Brain microvascular endothelial cell (primary cell): ENCODE results near the gene C11orf42.
A peak's percentile ranks its signal among the peaks of the same experiment; 100 is the strongest.

ENCODE experiments used
- DNase-seq: peaks from one replicate; pipeline ENCODE4 v3.0.0-alpha.2; 2020
- H3K27ac ChIP-seq: fragments of 250-450 bp; sonication (Bioruptor Pico); 2 replicates; pipeline ENCODE4 v1.5.1; 2020; ENCODE audit warnings: mild to moderate bottlenecking, moderate library complexity
- H3K27me3 ChIP-seq: fragments of 250-450 bp; sonication (Bioruptor Pico); replicated peaks from 2 replicates; pipeline ENCODE4 v1.5.1; 2020; ENCODE audit warnings: mild to moderate bottlenecking
- H3K36me3 ChIP-seq: fragments of 250-450 bp; sonication (Bioruptor Pico); replicated peaks from 2 replicates; pipeline ENCODE4 v1.5.1; 2020; ENCODE audit warnings: mild to moderate bottlenecking
- H3K4me3 ChIP-seq: 2 replicates; pipeline ENCODE4 v1.5.1; 2011; ENCODE audit warnings: low read depth, mild to moderate bottlenecking, control low read depth, low read length, moderate library complexity
- in situ Hi-C: cut with HindIII; loops from 2 replicates; pipeline ENCODE4 v1.10.0; 2017; ENCODE audit warnings: low sequenced_read_pairs, low pct_ligation_motif_present
- TF ChIP-seq, protein P1 (sequence below): IDR thresholded peaks from 2 replicates; pipeline ENCODE4 v1.5.1; 2011; ENCODE audit warnings: low read depth, mild to moderate bottlenecking, moderate library complexity, low read length, control low read depth, inconsistent platforms; ENCODE audit errors: missing control alignments

The C11orf42 gene

DNA sequence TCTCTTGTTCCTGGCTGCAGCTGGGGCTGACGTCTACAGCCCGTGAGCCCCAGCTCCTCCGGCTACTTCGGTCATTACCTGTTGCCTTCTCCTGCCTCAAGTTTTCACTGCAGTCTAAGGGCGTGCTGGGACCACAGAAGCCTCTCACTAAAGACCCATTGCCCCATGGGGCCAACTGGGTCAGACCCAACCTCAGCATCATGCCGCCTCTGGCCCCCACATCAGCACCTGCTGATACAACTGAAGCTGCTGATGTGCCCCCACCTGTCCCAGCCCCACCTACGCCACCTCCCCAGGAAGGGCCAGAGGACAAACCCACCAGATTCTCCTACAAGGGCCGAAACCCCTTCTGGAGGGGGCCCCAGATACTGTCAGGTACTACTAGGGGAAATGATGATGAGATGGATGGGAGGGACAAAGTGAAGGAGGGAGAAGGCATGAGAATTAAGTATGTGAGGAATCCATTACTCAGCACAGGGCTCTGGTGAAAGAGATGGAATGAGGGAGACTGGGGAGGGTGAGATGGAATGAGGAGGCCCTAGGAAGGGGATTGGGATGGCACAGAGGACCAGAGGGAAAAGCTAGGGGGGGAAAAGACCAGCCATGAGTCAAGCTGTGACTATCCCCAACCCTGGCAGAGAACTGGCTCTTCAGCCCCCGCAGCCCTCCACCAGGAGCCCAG is 5.1 kb downstream of the C11orf42 start:
- Histone ChIP-seq H3K4me3 (no peak overlapping the region), H3K27me3 (no peaks in the 10 kb centered on the region), H3K36me3 (peaks cover 26% of the 10 kb centered on the region), H3K27ac (no peak overlapping the region)
- TF ChIP-seq, protein P1, sequence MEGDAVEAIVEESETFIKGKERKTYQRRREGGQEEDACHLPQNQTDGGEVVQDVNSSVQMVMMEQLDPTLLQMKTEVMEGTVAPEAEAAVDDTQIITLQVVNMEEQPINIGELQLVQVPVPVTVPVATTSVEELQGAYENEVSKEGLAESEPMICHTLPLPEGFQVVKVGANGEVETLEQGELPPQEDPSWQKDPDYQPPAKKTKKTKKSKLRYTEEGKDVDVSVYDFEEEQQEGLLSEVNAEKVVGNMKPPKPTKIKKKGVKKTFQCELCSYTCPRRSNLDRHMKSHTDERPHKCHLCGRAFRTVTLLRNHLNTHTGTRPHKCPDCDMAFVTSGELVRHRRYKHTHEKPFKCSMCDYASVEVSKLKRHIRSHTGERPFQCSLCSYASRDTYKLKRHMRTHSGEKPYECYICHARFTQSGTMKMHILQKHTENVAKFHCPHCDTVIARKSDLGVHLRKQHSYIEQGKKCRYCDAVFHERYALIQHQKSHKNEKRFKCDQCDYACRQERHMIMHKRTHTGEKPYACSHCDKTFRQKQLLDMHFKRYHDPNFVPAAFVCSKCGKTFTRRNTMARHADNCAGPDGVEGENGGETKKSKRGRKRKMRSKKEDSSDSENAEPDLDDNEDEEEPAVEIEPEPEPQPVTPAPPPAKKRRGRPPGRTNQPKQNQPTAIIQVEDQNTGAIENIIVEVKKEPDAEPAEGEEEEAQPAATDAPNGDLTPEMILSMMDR: no peak
- no peak for DNase-seq
- in situ Hi-C loops: no loop called here

DNA sequence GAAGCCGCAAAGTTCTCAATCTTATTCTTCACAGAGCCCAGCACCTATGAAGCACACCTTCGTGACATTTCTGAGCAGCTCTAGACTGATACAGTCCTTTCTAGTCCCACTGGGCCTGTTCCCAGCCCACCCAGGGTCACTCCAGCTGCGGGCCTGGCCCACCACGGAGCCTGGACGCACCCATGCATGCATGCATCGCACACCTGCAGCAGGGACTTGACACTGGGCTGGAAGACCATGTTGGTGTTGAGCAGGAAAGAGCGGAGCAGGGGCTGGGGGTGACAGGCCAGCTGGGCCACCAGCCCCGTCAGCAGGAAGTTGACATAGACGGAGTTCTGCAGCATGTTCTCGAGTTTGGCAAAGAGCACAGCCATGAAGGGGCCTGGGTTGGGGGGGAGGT is 9.2 kb downstream of the C11orf42 start:
- DNase-seq: no peak
- Histone ChIP-seq H3K27me3 (no peaks in the 10 kb centered on the region), H3K27ac (no peak overlapping the region), H3K36me3 (peaks cover 52% of the 10 kb centered on the region), H3K4me3 (no peak overlapping the region)
- TF ChIP-seq, protein P1: no peak
- in situ Hi-C loops: no loop called here

DNA sequence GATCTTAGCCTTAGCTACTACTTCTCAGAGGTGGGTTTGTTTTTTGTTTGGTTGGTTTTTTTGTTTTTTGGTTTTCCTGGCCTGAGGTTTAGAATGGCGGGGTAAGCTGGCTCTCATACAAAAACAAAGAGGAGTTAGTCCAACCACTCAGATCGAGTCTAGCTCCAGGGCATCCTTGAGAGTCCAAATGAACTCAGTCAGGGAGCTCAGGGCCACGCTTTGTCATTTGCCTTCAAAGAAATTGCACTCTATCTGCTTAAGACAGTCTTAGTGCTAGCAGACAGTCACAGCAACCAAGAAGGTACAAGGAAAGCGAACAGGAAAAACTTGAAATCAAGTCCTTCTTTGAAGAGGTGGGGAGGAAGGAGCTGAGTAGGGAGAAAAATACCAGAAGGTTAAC is 11.1 kb downstream of the C11orf42 start:
- Histone ChIP-seq H3K27ac (no peak overlapping the region), H3K4me3 (no peak overlapping the region), H3K36me3 (peaks cover 45% of the 10 kb centered on the region), H3K27me3 (no peaks in the 10 kb centered on the region)
- in situ Hi-C loops: no loop called here
- no peak for DNase-seq
- TF ChIP-seq, protein P1: no peak

DNA sequence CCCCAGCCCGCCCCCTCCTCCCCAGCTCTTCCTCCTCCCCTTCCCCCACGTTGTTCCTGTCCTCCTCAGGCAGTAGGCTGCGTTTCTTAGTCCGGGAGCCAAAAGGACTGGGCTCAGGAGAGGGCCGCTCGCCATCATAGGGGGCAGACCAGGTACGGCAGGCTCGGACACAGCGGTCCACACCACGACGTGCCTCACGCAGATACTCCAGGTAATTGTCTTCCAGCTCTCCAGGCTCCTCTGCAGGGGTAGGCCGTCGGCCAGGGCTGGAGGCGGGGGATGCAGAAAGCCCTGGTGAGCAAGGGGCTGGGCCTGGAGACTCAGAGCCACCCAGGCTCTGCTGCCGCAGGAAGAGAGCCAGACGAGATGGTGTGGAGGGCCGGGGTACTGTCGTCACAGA is 12.4 kb downstream of the C11orf42 start:
- TF ChIP-seq, protein P1: no peak
- no peak for DNase-seq
- H3K4me3 ChIP-seq: no peak overlapping the region
- no peak overlapping the region for H3K27ac ChIP-seq
- in situ Hi-C loops: no loop called here
- H3K27me3 ChIP-seq: no peaks in the 10 kb centered on the region
- peaks cover 54% of the 10 kb centered on the region for H3K36me3 ChIP-seq

DNA sequence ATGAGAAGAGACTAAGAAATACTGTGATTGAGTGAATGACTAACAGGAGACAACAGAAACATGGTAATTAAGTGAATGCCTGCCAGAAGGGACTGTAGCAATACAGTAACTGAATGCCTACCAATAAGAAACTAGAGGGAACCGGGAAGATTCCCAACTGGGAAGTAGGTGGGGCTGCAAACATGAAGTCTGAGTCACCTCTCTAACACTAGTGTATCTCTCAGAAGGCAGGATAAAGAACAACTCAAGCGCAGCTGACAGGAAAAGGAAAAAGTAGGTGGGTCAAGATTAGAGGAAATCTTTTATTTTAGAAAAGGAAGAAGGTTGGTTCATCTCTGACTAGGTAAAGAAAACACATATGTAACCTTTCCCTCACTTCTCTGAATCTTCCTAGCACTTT is 14.0 kb downstream of the C11orf42 start:
- TF ChIP-seq, protein P1: no peak
- Histone ChIP-seq H3K36me3 (peaks cover 51% of the 10 kb centered on the region), H3K4me3 (no peak overlapping the region), H3K27me3 (no peaks in the 10 kb centered on the region), H3K27ac (no peak overlapping the region)
- in situ Hi-C loops: no loop called here
- DNase-seq: peak; percentile 76

DNA sequence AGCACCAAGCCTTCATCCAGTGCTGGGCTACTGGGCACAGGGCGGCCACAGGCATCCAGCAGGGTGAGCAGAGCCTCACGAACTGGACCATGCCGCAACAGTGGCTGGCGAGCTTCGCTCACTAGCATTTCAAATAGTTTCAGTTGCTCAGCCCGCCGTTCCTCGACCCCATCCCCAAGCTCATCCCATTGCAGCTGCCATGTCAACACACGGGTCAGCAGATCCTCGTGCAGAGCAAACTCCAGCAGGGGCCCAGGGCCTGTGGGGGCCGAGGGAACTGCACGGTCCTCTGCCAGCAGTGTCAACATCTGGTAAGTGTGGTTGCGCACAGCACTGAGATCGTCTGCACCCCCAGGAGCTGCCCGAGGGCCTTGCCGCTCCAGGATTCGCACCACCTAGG is 18.5 kb downstream of the C11orf42 start:
- no peak overlapping the region for H3K27ac ChIP-seq
- DNase-seq: no peak
- in situ Hi-C loops: no loop called here
- no peaks in the 10 kb centered on the region for H3K27me3 ChIP-seq
- no peak overlapping the region for H3K4me3 ChIP-seq
- TF ChIP-seq, protein P1: no peak
- H3K36me3 ChIP-seq: peaks cover 21% of the 10 kb centered on the region
